Peyer's patch (tissue), 4 donors: Measurements from ENCODE around the gene GALP.

Experiments
- CTCF ChIP-seq, 6 experiments: fragments of 450-650 bp in 4 of 6; fragments of 200-600 bp in 2 of 6; sonication (generic) in 1 of 6; IDR thresholded peaks; one replicate each; pipeline ENCODE4 v1.5.1; 2017 to 2019; ENCODE audit warnings: antibody characterized with exemption in 6 of 6, mild to moderate bottlenecking in 3 of 6, moderate library complexity in 1 of 6
- POLR2A ChIP-seq, 2 donors: fragments of 450-650 bp; IDR thresholded peaks; one replicate each; pipeline ENCODE4 v1.5.1; 2017; ENCODE audit warnings: antibody characterized with exemption in 2 of 2, mild to moderate bottlenecking in 2 of 2, moderate library complexity in 2 of 2

GRCh38 chr19:56167064-56167578 lies 8.7 kb upstream of the GALP start:
- TF ChIP-seq CTCF (IDR thresholded peaks at IDR 0.05) (no peak), POLR2A (IDR thresholded peaks at IDR 0.05) (no peak)
